HFFc6 (cell line): Measurements from ENCODE around the gene IFT122. TPM values are rescaled to one million over a fixed set of nuclear protein-coding genes. Genes with fewer than 3 reads are reported as not detected.

Source experiments
- DNase-seq: peaks from one replicate; pipeline ENCODE4 v3.0.0-alpha.2; 2018
- H3K27ac Mint-ChIP-seq: 2 replicates; pipeline ENCODE4 v1.8.0; 2020; ENCODE audit warnings: mild to moderate bottlenecking, mixed read lengths
- H3K27me3 Mint-ChIP-seq: 2 replicates; pipeline ENCODE4 v1.8.0; 2021; ENCODE audit warnings: mild to moderate bottlenecking, moderate library complexity, mixed read lengths; ENCODE audit not compliant: insufficient read depth
- H3K36me3 Mint-ChIP-seq: 2 replicates; pipeline ENCODE4 v1.8.0; 2021; ENCODE audit warnings: low read depth, mixed read lengths
- H3K4me1 Mint-ChIP-seq: 2 replicates; pipeline ENCODE4 v1.8.0; 2020; ENCODE audit warnings: low read depth, mixed read lengths
- H3K4me3 Mint-ChIP-seq: 2 replicates; pipeline ENCODE4 v1.8.0; 2020; ENCODE audit warnings: mild to moderate bottlenecking, moderate library complexity, mixed read lengths
- H3K9me3 Mint-ChIP-seq: 2 replicates; pipeline ENCODE4 v1.8.0; 2020; ENCODE audit warnings: mild to moderate bottlenecking, mixed read lengths
- total RNA-seq, 6 experiments: library from RNA; stranded (reverse); fragmentation: NEBNext Ultra II Directional; extraction: Animal tissue kit (Norgen Biotek cat#: 25700); gene quantifications; 2 replicates in 1 of 6; 3 replicates in 5 of 6; pipeline ENCODE4 v1.2.3, GENCODE V29; 2021
- TF ChIP-seq, protein P1 (sequence below): fragments of 200-600 bp; sonication (generic); IDR thresholded peaks from 2 replicates; pipeline ENCODE4 v1.5.0; 2021; ENCODE audit warnings: antibody characterized with exemption, mild to moderate bottlenecking

The IFT122 gene
- total RNA-seq, 6 experiments from 2014 or later, result 12.2 to 18.8 (median 18.2) TPM

DNA sequence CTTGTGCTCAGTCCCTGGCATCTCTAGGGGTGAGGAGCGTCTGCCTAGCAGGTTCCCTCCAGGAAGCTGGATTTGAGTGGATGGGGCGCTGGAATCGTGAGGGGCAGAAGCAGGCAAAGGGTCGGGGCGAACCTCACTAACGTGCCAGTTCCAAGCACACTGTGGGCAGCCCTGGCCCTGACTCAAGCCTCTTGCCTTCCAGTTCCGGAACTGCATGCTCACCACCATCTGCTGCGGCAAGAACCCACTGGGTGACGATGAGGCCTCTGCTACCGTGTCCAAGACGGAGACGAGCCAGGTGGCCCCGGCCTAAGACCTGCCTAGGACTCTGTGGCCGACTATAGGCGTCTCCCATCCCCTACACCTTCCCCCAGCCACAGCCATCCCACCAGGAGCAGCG is 93.4 kb downstream of the IFT122 start:
- H3K4me1 Mint-ChIP-seq, result peaks cover 24% of the 10 kb centered on the region
- no peaks in the 10 kb centered on the region for H3K36me3 Mint-ChIP-seq
- H3K27ac Mint-ChIP-seq, result no peak overlapping the region
- H3K27me3 Mint-ChIP-seq, result no peaks in the 10 kb centered on the region; the same call in 1 of the 2 replicates
- H3K4me3 Mint-ChIP-seq, result no peak overlapping the region
- H3K9me3 Mint-ChIP-seq, result no peaks in the 10 kb centered on the region
- DNase-seq, result no peak
- TF ChIP-seq, protein P1, sequence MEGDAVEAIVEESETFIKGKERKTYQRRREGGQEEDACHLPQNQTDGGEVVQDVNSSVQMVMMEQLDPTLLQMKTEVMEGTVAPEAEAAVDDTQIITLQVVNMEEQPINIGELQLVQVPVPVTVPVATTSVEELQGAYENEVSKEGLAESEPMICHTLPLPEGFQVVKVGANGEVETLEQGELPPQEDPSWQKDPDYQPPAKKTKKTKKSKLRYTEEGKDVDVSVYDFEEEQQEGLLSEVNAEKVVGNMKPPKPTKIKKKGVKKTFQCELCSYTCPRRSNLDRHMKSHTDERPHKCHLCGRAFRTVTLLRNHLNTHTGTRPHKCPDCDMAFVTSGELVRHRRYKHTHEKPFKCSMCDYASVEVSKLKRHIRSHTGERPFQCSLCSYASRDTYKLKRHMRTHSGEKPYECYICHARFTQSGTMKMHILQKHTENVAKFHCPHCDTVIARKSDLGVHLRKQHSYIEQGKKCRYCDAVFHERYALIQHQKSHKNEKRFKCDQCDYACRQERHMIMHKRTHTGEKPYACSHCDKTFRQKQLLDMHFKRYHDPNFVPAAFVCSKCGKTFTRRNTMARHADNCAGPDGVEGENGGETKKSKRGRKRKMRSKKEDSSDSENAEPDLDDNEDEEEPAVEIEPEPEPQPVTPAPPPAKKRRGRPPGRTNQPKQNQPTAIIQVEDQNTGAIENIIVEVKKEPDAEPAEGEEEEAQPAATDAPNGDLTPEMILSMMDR, result no peak

DNA sequence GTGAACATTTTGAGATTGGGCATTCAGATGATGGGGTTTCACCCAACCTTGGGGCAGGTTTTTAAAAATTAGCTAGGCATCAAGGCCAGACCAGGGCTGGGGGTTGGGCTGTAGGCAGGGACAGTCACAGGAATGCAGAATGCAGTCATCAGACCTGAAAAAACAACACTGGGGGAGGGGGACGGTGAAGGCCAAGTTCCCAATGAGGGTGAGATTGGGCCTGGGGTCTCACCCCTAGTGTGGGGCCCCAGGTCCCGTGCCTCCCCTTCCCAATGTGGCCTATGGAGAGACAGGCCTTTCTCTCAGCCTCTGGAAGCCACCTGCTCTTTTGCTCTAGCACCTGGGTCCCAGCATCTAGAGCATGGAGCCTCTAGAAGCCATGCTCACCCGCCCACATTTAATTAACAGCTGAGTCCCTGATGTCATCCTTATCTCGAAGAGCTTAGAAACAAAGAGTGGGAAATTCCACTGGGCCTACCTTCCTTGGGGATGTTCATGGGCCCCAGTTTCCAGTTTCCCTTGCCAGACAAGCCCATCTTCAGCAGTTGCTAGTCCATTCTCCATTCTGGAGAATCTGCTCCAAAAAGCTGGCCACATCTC is 94.5 kb downstream of the IFT122 start:
- H3K9me3 Mint-ChIP-seq, result no peaks in the 10 kb centered on the region
- peaks cover 24% of the 10 kb centered on the region for H3K4me1 Mint-ChIP-seq
- no peak overlapping the region for H3K4me3 Mint-ChIP-seq
- H3K27ac Mint-ChIP-seq, result no peak overlapping the region
- no peaks in the 10 kb centered on the region; the same call in 1 of the 2 replicates for H3K27me3 Mint-ChIP-seq
- DNase-seq, result no peak
- TF ChIP-seq, protein P1, result no peak
- no peaks in the 10 kb centered on the region for H3K36me3 Mint-ChIP-seq

DNA sequence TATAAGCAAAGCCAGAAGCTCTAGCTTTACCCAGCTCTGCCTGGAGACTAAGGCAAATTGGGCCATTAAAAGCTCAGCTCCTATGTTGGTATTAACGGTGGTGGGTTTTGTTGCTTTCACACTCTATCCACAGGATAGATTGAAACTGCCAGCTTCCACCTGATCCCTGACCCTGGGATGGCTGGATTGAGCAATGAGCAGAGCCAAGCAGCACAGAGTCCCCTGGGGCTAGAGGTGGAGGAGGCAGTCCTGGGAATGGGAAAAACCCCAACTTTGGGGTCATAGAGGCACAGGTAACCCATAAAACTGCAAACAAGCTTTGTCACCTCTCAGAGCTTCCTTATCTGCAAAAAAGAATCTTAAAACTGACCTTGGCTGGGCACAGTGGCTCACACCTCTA is 95.1 kb downstream of the IFT122 start:
- TF ChIP-seq, protein P1, result no peak
- no peak for DNase-seq
- Mint-ChIP-seq H3K36me3 (no peaks in the 10 kb centered on the region), H3K27ac (no peak overlapping the region), H3K9me3 (no peaks in the 10 kb centered on the region), H3K27me3 (peaks cover 3% of the 10 kb centered on the region), H3K4me1 (peaks cover 19% of the 10 kb centered on the region), H3K4me3 (no peak overlapping the region)

DNA sequence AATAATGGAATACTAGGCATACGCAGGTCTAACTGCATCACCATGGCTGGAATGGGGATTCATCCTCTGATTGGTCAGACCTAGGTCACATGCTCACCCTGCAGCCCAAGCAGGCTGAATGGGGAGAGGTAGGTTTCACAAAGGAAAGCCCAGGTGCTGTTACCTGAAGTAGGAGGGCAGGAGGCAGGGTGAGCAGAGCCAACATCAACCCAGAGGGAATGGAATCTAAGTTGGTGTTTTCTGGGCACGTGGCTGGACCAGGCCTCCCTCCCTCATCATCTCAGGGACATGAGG is 96.3 kb downstream of the IFT122 start:
- Mint-ChIP-seq H3K27me3 (peaks cover 3% of the 10 kb centered on the region), H3K9me3 (no peaks in the 10 kb centered on the region), H3K4me3 (no peak overlapping the region), H3K4me1 (peaks cover 12% of the 10 kb centered on the region), H3K27ac (no peak overlapping the region), H3K36me3 (no peaks in the 10 kb centered on the region)
- no peak for DNase-seq
- TF ChIP-seq, protein P1, result no peak

DNA sequence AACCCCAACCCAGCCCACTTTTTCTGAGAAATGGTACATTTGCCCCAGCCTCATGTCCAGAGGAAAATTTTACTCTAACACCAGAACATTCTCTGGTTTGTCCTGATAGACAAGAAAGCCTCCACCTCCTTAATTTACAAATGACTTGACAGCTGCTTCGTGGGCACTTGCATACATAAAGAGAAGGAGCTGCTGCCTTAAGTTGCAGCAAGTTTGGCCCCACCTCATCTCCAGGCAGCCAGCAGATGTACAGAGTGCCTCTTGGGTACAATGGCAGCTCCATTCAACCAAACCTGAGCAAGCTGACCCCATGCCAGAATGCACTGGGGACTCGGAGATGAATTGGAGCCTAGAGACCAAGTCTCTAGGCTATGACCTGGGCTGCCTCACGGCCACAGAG is 96.8 kb downstream of the IFT122 start:
- no peak overlapping the region for H3K4me3 Mint-ChIP-seq
- TF ChIP-seq, protein P1, result no peak
- DNase-seq, result no peak

DNA sequence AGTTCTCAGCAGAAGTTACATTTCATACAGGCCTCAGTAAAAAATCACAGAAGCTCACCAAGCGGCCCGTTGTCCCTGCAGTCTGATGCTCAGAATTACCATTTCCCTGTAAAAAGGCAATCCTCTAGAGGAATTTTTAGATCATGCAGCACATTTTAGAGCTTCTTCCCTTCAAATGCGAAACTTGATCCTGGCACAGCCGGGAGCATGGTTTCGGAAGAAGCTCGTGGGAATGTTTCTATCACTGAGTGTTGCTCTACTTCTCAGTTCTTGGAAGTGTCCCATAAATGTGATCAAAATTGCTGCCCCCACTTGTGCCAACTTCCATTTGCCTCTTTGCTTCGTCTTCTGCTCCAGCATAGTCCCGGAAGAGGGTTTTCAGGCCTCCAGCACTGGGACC is 99.2 kb downstream of the IFT122 start:
- Mint-ChIP-seq H3K36me3 (no peaks in the 10 kb centered on the region), H3K9me3 (no peaks in the 10 kb centered on the region), H3K4me1 (peaks cover 8% of the 10 kb centered on the region), H3K27me3 (peaks cover 6% of the 10 kb centered on the region), H3K27ac (no peak overlapping the region), H3K4me3 (no peak overlapping the region)
- DNase-seq, result no peak
- TF ChIP-seq, protein P1, result no peak

More for the DNA sequence above, 96.8 kb downstream of the IFT122 start:
- peaks cover 12% of the 10 kb centered on the region for H3K4me1 Mint-ChIP-seq
- H3K27me3 Mint-ChIP-seq, result peaks cover 3% of the 10 kb centered on the region
- no peaks in the 10 kb centered on the region for H3K9me3 Mint-ChIP-seq
- H3K36me3 Mint-ChIP-seq, result no peaks in the 10 kb centered on the region
- no peak overlapping the region for H3K27ac Mint-ChIP-seq
